SH-SY5Y (cell line): ENCODE data around the gene C2orf72.

Source experiments
- GATA2 ChIP-seq: IDR thresholded peaks from 2 replicates; pipeline ENCODE4 v1.6.1; 2011; ENCODE audit warnings: mild to moderate bottlenecking, low read depth, low read length
- GATA3 ChIP-seq: IDR thresholded peaks from 2 replicates; pipeline ENCODE4 v1.6.1; 2011; ENCODE audit warnings: low read depth, mild to moderate bottlenecking, low read length, moderate library complexity

The C2orf72 gene

DNA sequence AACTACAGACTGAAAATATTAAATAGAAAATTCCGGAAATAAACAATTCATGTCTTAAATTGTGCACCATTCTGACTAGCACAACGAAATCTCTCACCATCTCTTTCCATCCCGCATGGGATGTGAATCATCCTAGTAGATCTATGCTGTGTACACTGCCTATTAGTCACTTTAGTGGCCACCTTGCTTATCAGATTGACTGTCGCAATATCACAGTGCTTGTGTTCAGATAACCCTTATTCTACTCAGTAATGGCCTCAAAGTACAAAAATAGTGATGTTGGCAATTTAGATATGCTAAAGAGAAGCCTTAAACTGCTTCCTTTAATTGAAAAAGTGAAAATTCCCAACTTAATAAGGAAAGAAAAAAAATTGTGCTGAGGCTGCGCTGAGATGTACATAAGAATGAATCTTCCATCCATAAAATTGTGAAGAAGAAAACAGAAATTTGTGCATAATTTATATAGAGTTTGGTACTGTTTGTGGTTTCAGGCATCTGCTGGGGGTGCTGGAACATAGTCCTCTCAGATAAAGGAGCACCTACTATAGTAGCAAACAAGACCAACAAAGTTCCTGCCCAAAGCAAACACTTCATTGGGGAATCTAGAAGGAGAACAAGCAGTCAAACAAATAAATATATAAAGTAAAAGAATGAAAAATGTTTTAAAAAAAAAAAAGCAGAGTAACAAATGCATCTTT lies 31.4 kb downstream of the C2orf72 start:
- TF ChIP-seq GATA3 (no peak), GATA2 (no peak)

DNA sequence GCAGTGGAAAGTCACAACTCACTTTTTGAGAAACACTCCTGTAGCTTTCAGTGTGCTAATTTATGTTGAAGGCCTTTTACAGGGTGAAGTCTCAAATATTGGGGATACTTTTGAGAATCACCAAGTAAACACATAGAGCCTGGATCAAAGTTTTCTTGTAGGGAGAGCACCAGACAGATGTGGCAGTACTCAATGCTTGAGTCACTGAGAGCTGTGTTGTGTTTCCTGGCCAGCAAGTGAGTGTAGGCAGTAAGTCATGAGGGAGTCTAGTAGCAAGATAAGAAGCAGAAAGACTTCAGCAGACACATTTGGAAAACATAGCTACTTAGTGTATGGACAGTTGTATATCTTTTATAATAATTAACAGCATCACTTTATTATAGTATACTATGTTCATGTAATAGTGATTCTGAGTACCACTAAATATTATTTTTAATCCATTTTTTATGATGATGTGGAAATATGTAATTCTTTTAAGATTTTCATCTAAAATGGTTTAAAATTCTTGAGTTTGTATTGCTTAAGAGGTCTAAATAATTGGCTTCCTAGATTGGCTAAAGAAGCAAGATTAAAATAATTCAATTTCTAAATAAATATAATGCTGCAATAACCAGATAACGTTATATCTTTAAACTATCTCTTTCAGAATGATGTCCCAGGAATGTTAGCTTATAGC lies 32.2 kb downstream of the C2orf72 start:
- no peak for TF ChIP-seq GATA2
- TF ChIP-seq GATA3, result no peak

DNA sequence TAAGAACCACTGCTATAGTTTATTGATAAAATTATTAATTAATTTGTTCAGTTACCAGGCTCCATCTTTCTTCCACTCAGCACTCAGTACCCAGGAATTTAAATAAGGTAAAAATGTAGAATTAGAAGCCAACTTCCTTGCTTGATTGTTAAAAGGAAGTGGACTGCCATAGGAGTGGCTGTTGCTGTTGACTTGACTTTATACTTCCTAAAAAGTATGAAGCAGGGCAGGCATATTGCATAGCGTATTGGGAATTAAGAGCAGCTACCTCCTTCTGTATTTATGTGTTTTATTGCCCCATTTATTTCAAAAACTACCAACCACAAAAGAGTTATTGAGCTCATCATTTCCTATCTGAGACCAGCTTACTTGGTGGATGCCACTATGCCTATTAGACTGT lies 47.2 kb downstream of the C2orf72 start:
- no peak for TF ChIP-seq GATA3
- no peak for TF ChIP-seq GATA2

DNA sequence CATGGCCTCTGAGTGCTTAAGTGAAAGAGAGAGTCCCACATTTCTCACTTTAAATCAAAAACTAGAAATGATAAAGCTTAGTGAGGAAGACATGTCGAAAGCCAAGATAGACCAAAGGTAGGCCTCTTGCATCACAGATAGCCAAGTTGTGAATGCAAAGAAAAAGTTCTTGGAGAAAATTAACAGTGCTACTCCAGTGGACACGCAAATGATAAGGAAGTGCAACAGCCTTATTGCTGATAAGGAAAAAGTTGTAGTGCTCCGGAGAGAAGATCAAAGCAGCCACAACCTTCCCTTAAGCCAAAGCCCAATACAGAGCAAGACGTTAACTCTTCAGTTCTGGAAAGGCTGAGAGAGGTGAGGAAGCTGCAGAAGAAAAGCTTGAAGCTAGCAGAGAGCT lies 51.4 kb downstream of the C2orf72 start:
- no peak for TF ChIP-seq GATA2
- TF ChIP-seq GATA3, result no peak

DNA sequence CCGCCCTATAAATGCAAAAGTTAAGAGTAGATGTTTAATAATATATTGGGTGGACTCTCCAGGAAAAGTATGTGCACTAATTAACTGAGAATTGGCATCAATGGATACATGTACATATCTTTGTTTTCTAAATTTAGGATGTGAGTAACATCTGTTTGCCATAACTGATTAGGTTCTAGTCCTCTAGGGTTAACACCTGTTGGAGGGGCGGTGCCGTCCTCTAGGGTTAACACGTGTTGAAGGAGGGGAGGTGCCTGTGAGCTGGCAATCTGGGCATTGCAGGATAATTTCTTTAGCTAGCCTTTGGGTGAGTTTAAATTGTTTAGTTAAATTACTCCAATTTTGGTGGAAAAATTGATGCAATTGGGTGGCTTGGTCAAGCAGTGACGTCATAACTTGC lies 56.6 kb downstream of the C2orf72 start:
- TF ChIP-seq GATA2 (no peak), GATA3 (no peak)

DNA sequence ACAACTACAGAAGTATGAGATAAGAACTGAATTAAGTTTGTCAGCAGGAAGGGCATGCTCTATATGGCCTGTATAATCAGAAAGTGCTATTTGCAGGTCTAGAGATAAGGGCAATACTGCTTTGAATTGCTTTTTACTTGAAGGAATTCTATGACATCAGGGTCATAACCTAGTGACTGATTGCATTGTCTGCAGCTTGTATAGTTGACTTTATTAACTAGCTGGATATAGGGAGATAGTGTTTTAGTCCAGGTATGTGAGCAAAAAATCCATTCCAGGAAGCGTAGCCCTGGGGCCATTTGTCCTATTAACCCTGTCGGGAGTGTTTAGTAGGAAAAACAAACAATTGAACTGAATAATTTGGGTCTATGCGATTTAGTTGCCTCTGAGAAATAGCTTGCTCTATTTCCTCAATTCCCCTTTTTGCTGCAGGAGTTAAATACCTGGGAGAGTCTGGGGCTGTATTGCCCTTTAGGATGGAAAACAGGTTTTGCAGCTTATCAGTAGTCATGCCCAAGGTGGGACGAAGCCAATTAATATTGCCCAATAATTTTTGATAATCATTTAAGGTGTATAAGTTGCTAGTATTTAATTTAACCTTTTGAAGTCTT lies 57.5 kb downstream of the C2orf72 start:
- TF ChIP-seq GATA3 (no peak), GATA2 (no peak)
